C4-2B (cell line): ENCODE data around the gene KIAA0232.

Source experiments
- ZFX ChIP-seq: fragments of 450-650 bp; IDR thresholded peaks from 2 replicates; pipeline ENCODE4 v1.6.1; 2017
- TF ChIP-seq, protein P1 (sequence below): fragments of 450-650 bp; conservative IDR thresholded peaks from 2 replicates; pipeline ENCODE4 v1.5.1; 2017; ENCODE audit warnings: mild to moderate bottlenecking

DNA sequence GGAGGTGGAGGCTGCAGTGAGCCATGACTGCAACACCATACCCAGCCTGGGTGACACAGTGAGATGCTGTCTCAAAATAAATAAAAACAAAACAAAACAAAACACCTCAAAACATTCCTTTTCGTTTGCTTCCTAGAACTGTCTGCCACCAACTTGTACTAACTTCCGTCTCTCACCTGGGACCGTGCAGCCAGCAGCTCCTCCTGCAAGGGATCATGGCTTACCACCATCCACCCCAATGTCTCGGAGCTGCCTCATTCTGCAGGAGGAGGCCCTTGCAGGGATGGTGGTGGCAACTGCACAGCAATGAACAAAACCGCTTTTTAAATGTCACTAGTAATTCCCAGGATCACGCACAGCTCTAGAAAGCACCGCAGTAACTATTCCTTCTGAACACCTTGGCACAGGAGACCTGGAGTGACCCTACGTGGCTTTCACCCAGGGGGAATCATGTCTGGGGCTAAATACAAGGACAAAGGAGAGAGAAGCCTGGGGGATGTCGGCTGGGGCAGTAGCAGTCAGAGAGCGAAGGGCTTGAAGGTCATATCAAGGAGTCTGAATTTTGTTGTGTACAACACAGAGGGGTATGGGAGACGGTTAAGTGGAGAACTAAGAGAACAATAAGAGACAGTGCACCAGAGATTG, 17.4 kb upstream of the KIAA0232 start:
- TF ChIP-seq, protein P1, sequence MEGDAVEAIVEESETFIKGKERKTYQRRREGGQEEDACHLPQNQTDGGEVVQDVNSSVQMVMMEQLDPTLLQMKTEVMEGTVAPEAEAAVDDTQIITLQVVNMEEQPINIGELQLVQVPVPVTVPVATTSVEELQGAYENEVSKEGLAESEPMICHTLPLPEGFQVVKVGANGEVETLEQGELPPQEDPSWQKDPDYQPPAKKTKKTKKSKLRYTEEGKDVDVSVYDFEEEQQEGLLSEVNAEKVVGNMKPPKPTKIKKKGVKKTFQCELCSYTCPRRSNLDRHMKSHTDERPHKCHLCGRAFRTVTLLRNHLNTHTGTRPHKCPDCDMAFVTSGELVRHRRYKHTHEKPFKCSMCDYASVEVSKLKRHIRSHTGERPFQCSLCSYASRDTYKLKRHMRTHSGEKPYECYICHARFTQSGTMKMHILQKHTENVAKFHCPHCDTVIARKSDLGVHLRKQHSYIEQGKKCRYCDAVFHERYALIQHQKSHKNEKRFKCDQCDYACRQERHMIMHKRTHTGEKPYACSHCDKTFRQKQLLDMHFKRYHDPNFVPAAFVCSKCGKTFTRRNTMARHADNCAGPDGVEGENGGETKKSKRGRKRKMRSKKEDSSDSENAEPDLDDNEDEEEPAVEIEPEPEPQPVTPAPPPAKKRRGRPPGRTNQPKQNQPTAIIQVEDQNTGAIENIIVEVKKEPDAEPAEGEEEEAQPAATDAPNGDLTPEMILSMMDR: no peak
- TF ChIP-seq ZFX: no peak
